GM21423 (cell line): ENCODE results near the gene CORIN.
A peak's percentile ranks its signal among the peaks of the same experiment; 100 is the strongest.
"Not testable (repeated sequence)": the region's sequence is repeated elsewhere in the genome, so short reads cannot be mapped to it uniquely, and the experiment has no call there.

Source experiments
- ATAC-seq: cut with Tn5 transposase; IDR thresholded peaks from one replicate; pipeline ENCODE4 v1.9.1; 2021; ENCODE audit warnings: mild to moderate bottlenecking, moderate library complexity; ENCODE audit not compliant: unreplicated experiment

The CORIN gene

GRCh38 chr4:47721892-47722575 lies 115.8 kb downstream of the CORIN start:
- no peak for ATAC-seq

- no peak for ATAC-seq
Observed at GRCh38 chr4:47721485-47721884, 116.4 kb downstream of the CORIN start.

GRCh38 chr4:47720787-47721186 lies 117.1 kb downstream of the CORIN start:
- no peak for ATAC-seq

- ATAC-seq = no peak
Observed at GRCh38 chr4:47719576-47719975, 118.3 kb downstream of the CORIN start.

GRCh38 chr4:47718696-47719095 lies 119.2 kb downstream of the CORIN start:
- ATAC-seq = no peak

- no peak for ATAC-seq
Observed at GRCh38 chr4:47717188-47717587, 120.7 kb downstream of the CORIN start.

GRCh38 chr4:47715716-47716416 lies 122.0 kb downstream of the CORIN start:
- no peak for ATAC-seq

GRCh38 chr4:47714269-47714668 lies 123.6 kb downstream of the CORIN start:
- ATAC-seq = no peak

GRCh38 chr4:47713129-47713834 lies 124.6 kb downstream of the CORIN start:
- no peak for ATAC-seq

- no peak for ATAC-seq
Observed at GRCh38 chr4:47711646-47712045, 126.2 kb downstream of the CORIN start.

- no peak for ATAC-seq
Observed at GRCh38 chr4:47711183-47711582, 126.7 kb downstream of the CORIN start.

- not testable (repeated sequence) for ATAC-seq
Observed at GRCh38 chr4:47706352-47706751, 131.5 kb downstream of the CORIN start.

GRCh38 chr4:47705326-47705981 lies 132.4 kb downstream of the CORIN start:
- no peak for ATAC-seq

- ATAC-seq = peak; percentile 49
Observed at GRCh38 chr4:47704693-47705325, 133.1 kb downstream of the CORIN start.

GRCh38 chr4:47703956-47704355 lies 133.9 kb downstream of the CORIN start:
- ATAC-seq = no peak

- no peak for ATAC-seq
Observed at GRCh38 chr4:47703008-47703407, 134.9 kb downstream of the CORIN start.

GRCh38 chr4:47701286-47701685 lies 136.6 kb downstream of the CORIN start:
- no peak for ATAC-seq

- no peak for ATAC-seq
Observed at GRCh38 chr4:47698837-47699236, 139.0 kb downstream of the CORIN start.

GRCh38 chr4:47696823-47697222 lies 141.0 kb downstream of the CORIN start:
- ATAC-seq = no peak

GRCh38 chr4:47695260-47695659 lies 142.6 kb downstream of the CORIN start:
- ATAC-seq = no peak

GRCh38 chr4:47694322-47694721 lies 143.5 kb downstream of the CORIN start:
- ATAC-seq = no peak
